HUES48 (cell line): ENCODE data around the gene PROSER2.
"Not testable (repeated sequence)": the region's sequence is repeated elsewhere in the genome, so short reads cannot be mapped to it uniquely, and the experiment has no call there.

Source experiments
- H3K27ac ChIP-seq: one replicate; pipeline ENCODE4 v1.7.0; 2013; ENCODE audit warnings: low read depth, low read length, inconsistent platforms
- H3K27me3 ChIP-seq: 2 replicates; pipeline ENCODE4 v1.6.1; 2013; ENCODE audit warnings: mild to moderate bottlenecking, low read length; ENCODE audit not compliant: control insufficient read depth, insufficient read depth
- H3K36me3 ChIP-seq: 2 replicates; pipeline ENCODE4 v1.6.1; 2013; ENCODE audit warnings: low read length; ENCODE audit not compliant: control insufficient read depth, insufficient read depth
- H3K4me1 ChIP-seq: 2 replicates; pipeline ENCODE4 v1.6.1; 2013; ENCODE audit warnings: mild to moderate bottlenecking, low read length; ENCODE audit not compliant: control insufficient read depth, insufficient read depth
- H3K4me3 ChIP-seq: 2 replicates; pipeline ENCODE4 v1.5.1; 2013; ENCODE audit warnings: mild to moderate bottlenecking, low read depth, low read length
- H3K9ac ChIP-seq: 2 replicates; pipeline ENCODE4 v1.6.1; 2013; ENCODE audit warnings: mild to moderate bottlenecking, low read depth, low read length, moderate library complexity
- H3K9me3 ChIP-seq: 2 replicates; pipeline ENCODE4 v1.6.1; 2013; ENCODE audit warnings: low read length; ENCODE audit not compliant: control insufficient read depth, insufficient read depth

PROSER2 gene

DNA sequence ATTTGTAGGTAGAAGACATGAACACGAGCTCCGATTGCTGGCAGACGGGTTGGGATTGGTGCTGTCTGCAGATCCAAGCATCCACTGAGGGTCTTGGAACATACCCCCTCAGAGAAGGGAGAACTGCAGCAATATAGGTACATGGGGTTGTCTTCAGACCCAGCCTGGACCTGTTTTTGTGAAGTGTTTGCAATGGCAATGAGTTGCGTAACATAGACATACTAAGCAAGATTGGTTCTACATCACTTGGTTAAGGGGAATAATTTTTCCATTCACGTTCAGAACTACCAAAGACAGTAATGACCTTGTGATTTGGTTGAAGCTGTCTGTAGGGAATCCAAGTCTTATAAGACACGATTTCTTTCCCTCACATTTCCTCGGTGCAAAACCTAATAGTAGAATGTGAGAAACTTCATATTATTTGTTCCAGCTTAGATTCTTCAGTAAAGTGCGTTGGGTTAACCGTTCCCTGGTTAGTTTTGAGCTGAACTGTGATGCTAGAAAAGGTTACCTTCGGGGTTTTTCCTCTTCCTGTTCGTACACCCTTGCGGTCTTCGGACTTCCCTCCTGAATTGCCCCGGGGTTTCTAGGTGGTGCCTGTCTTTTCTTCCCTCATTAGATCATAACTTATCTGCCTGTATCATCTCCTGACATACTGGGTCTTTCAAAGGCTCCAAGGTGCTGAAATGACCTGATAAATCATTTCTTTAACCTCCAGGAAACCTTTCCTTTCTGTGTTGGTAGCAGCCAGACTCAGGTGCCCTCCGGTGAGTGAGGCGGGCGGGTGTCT, 14.4 kb downstream of the PROSER2 start:
- Histone ChIP-seq H3K27ac (no peak overlapping the region), H3K36me3 (no peaks in the 10 kb centered on the region), H3K9ac (no peak overlapping the region), H3K4me3 (no peak overlapping the region), H3K4me1 (no peaks in the 10 kb centered on the region), H3K27me3 (no peaks in the 10 kb centered on the region), H3K9me3 (no peaks in the 10 kb centered on the region)

DNA sequence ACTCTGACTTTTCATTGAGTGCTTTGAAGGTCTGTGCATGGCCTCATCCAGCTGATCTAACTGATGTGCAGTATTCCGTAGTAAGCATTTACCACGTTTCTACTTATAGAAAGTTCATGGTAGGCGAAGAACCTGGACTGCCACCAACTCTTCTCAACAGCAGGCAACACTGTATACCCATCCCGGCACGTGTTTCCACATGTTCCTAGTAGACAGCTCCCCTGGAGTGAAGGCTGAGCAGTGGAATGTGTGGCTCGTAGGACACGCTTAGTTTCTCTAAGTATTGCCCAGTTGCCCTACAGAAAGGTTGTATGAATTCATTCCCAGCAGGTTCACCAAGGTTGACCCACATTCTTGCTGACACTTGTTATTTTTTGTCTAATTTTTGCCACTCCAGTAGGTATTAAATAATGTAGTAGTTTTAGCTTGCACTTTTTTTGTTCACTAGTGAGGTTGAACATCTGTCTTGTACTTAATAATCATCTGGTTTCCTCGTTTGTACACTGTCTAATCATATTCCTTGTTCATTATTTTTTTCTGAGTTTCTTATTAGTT, 15.2 kb downstream of the PROSER2 start:
- no peaks in the 10 kb centered on the region for H3K36me3 ChIP-seq
- no peak overlapping the region for H3K9ac ChIP-seq
- H3K27me3 ChIP-seq = no peaks in the 10 kb centered on the region
- no peak overlapping the region for H3K27ac ChIP-seq
- H3K4me3 ChIP-seq = no peak overlapping the region
- H3K9me3 ChIP-seq = no peaks in the 10 kb centered on the region
- H3K4me1 ChIP-seq = no peaks in the 10 kb centered on the region

DNA sequence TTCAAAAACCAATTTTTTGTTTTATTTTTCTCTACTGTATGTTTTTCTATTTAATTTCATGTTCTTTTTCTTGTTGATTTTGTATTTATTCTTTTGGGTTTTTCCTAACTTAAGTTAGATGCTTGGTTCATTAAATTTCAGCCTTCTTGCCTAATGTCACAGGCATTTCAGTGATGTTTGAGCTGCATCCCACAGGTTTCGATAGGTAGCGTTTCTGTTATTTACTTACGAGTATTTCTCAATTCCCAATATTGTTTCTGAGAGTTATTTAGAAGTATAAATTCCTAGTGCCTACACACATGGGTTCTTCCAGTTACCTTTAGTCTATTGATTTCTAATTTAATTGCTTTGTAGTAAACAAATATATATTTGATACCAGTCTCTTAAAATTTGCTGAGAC, 18.2 kb downstream of the PROSER2 start:
- H3K9me3 ChIP-seq = no peaks in the 10 kb centered on the region
- H3K27me3 ChIP-seq = no peaks in the 10 kb centered on the region
- H3K4me1 ChIP-seq = no peaks in the 10 kb centered on the region
- H3K27ac ChIP-seq = no peak overlapping the region
- H3K4me3 ChIP-seq = no peak overlapping the region
- no peaks in the 10 kb centered on the region for H3K36me3 ChIP-seq
- H3K9ac ChIP-seq = no peak overlapping the region

DNA sequence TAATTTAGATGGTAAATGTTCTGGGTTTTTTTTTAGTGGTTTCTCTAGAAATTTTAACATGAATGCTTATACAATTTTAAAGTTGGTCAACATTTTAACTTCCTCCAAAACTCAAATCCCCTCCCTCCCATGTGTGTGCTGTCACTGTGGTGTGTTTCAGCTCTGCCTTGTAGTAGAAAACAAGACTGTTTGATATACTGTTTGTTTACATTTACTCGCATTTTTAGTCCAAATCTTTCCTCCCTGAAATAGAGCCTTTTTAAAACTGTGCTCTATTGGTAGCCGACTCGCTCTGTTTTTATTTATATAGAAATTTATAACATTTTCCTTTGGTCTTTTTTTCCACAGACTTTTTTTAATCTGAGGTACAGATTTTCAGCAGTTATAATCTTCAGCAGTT, 19.3 kb downstream of the PROSER2 start:
- Histone ChIP-seq H3K4me3 (no peak overlapping the region), H3K4me1 (no peaks in the 10 kb centered on the region), H3K27me3 (no peaks in the 10 kb centered on the region), H3K36me3 (no peaks in the 10 kb centered on the region), H3K9ac (no peak overlapping the region), H3K27ac (no peak overlapping the region), H3K9me3 (no peaks in the 10 kb centered on the region)

DNA sequence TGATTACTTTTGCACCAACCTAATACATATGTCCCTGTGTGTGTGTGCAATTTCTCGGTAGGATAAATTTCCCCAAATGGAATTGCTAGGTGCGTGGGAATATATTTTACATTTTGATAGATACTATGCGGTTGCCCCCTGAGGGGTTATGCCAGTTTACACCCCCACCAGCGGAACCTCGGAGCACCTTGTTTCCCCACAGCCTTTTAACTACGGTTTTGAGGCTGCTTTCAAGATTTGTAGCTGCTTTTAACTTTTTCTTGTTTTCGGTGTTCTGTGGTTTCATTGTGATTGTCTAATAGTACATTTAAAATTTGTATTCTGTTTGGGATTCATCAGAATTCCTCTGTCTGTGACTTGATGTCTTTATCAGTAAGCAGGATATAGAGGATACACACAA, 22.0 kb downstream of the PROSER2 start:
- Histone ChIP-seq H3K9ac (no peak overlapping the region), H3K27ac (no peak overlapping the region), H3K27me3 (no peaks in the 10 kb centered on the region), H3K4me1 (no peaks in the 10 kb centered on the region), H3K9me3 (no peaks in the 10 kb centered on the region), H3K36me3 (no peaks in the 10 kb centered on the region), H3K4me3 (no peak overlapping the region)

DNA sequence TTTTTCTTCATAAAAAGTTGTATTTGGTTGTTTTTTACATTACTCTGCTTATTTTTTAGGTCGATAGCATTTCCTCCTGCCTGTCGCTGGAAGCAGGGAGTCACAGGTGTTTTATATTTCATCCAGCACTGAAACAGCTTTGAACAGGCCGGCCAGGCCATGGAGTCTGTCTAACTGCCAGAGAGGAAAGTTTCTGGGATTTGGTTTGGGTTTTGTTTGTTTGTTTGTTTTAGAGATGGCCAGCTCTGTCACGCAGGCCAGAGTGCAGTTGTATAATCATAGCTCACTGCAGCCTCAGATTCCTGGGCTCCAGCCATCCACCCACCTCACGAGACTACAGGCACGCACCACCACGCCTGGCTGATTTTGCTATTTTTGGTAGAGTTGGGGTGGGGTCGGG, 23.4 kb downstream of the PROSER2 start:
- no peaks in the 10 kb centered on the region for H3K27me3 ChIP-seq
- H3K4me3 ChIP-seq = no peak overlapping the region
- H3K9me3 ChIP-seq = no peaks in the 10 kb centered on the region
- H3K4me1 ChIP-seq = no peaks in the 10 kb centered on the region
- H3K36me3 ChIP-seq = 0 out of 2 replicates have a peak, but pooled peaks cover 4% of the 10 kb centered on the region
- no peak overlapping the region for H3K27ac ChIP-seq
- no peak overlapping the region for H3K9ac ChIP-seq

DNA sequence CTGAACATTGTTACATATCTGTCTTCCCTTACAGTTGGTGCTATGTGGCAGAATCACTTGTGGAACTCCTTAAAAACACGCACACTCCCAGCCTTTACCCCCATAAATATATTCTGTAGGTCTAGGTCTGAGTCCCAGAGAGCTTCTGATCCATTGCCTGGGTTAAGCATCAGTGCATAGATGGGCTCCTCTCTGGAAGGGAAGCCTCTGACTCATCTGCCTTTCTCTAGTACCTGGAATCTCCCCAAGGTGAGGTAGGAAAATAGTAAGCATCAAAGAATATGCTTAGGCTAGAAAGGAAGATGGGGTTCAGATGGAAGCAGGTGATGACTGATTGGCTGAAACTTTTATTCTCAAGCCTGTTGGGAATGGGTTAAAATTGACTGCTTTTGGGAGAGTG, 26.1 kb downstream of the PROSER2 start:
- no peak overlapping the region for H3K27ac ChIP-seq
- no peak overlapping the region for H3K4me3 ChIP-seq
- H3K9me3 ChIP-seq = no peaks in the 10 kb centered on the region
- H3K4me1 ChIP-seq = no peaks in the 10 kb centered on the region
- H3K9ac ChIP-seq = no peak overlapping the region
- H3K36me3 ChIP-seq = 0 out of 2 replicates have a peak, but pooled peaks cover 4% of the 10 kb centered on the region
- no peaks in the 10 kb centered on the region for H3K27me3 ChIP-seq

DNA sequence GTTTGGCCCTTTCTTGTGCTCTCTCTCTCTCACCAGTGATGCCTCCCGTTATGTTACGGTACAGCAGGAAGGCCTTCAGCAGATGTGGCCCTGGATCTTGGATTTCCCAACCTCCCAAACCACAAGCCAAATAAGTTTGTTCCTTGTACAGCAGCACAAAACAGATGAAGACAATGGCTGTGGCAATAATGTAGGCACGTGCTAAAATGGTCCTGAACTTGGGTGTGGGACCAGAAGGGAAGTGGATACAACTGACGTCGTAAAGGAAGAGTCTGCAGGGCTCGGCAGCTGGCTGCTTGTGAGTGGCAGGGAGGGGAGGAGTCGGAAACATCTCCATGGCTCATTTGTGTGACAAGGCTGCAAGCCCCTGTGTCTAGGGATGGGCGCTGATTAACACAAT, 26.8 kb downstream of the PROSER2 start:
- Histone ChIP-seq H3K36me3 (0 out of 2 replicates have a peak, but pooled peaks cover 4% of the 10 kb centered on the region), H3K9ac (no peak overlapping the region), H3K4me3 (no peak overlapping the region), H3K27ac (no peak overlapping the region), H3K4me1 (no peaks in the 10 kb centered on the region), H3K27me3 (no peaks in the 10 kb centered on the region), H3K9me3 (no peaks in the 10 kb centered on the region)

DNA sequence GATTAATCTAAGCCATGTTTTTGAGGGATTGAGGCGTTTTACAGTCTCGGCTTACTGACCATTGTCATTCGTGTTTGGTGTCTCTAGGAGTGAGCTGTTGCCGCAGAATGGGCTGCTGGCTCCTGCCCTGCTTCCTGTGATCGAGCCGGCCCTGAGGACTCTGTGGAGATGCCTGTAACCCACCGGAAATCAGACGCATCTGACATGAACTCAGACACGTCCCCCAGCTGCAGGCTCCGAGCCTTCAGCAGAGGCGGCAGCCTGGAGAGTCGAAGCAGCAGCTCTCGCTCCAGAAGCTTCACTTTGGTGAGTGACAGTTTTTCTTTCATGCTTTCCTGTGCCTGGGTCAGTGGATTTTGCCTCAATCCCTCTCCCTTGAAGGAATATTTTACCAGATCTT, 28.8 kb downstream of the PROSER2 start:
- Histone ChIP-seq H3K4me3 (no peak overlapping the region), H3K27me3 (no peaks in the 10 kb centered on the region), H3K27ac (no peak overlapping the region), H3K9me3 (no peaks in the 10 kb centered on the region), H3K9ac (no peak overlapping the region), H3K4me1 (no peaks in the 10 kb centered on the region), H3K36me3 (0 out of 2 replicates have a peak, but pooled peaks cover 5% of the 10 kb centered on the region)

DNA sequence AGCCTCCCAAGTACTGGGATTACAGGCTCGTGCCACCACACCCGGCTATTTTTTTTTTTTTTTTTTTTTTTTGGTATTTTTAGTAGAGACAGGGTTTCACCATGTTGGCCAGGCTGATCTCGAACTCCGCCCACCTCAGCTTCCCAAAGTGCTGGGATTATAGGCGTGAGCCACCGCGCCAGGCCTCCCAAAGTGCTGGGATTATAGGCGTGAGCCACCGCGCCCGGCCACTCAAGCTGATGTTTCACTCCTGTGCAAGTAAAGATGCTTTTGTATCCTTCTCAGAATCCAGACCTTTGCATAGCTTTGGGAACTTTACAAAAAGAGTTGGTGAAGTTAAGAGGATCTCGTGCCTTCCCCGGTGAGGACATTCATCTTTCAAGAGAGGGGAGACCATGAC, 29.5 kb downstream of the PROSER2 start:
- H3K36me3 ChIP-seq, H3K27me3 ChIP-seq, H3K9ac ChIP-seq, H3K4me3 ChIP-seq, H3K9me3 ChIP-seq, H3K27ac ChIP-seq, H3K4me1 ChIP-seq: not testable (repeated sequence)

DNA sequence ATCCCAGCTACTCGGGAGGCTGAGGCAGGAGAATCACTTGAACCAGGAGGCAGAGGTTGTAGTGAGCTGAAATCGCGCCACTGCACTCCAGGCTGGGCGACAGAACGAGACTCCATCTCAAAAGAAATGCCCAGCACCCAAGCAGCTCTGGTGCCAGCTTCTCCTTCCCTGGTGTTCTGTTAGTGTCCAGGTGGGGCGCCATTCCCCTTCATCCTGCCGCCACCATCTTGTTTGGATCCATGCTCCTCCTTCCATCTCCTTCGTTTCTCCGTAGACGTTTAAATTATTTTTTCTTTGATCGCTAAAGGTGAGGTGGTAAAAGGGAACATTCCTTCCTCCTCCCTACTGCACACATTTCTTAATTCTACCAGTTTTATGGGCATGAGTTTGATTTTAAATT, 30.3 kb downstream of the PROSER2 start:
- Histone ChIP-seq H3K27me3 (no peaks in the 10 kb centered on the region), H3K36me3 (0 out of 2 replicates have a peak, but pooled peaks cover 8% of the 10 kb centered on the region), H3K27ac (no peak overlapping the region)

More for the DNA sequence above, 30.3 kb downstream of the PROSER2 start:
- H3K9me3 ChIP-seq = no peaks in the 10 kb centered on the region
- H3K9ac ChIP-seq = no peak overlapping the region
- no peak overlapping the region for H3K4me3 ChIP-seq
- no peaks in the 10 kb centered on the region for H3K4me1 ChIP-seq
